ENCODE measurements around the gene AMT.

GRCh38 chr3:49406571-49407565, 15.4 kb downstream of the AMT start:
- no peak for TF ChIP-seq CTCF (conservative IDR thresholded peaks at IDR 0.05 in 1 of 2, IDR thresholded peaks at IDR 0.05 in 1 of 2; ENCODE audit: low read depth in 1 of 2, low read length in 2 of 2)
- TF ChIP-seq EZH2 (IDR thresholded peaks at IDR 0.05; ENCODE audit: low read length, missing control alignments) = no peak

Data from fibroblast of lung (primary cell).